HG03025 (cell line): Measurements from ENCODE around the gene DXO.

ENCODE experiments used
- ATAC-seq: cut with Tn5 transposase; IDR thresholded peaks from one replicate; pipeline ENCODE4 v1.9.1; 2021; ENCODE audit warnings: mild to moderate bottlenecking, moderate library complexity; ENCODE audit not compliant: unreplicated experiment, low FRiP score

DXO gene

GRCh38 chr6:31958741-31959739 is 12.9 kb downstream of the DXO start, which contains the start of the genes NELFE and SKIC2:
Gene NELFE, minus strand, starts transcription at chr6:31958971. Its CDS starts 525 bp downstream, at chr6:31958446.
Gene SKIC2, plus strand, starts transcription at chr6:31959175. Its CDS starts 18 bp downstream, at chr6:31959193.
- peak; percentile 89 for ATAC-seq

GRCh38 chr6:31958412-31958740 is 13.6 kb downstream of the DXO start:
- peak; percentile 9 for ATAC-seq

- no peak for ATAC-seq
Observed at GRCh38 chr6:31956796-31957195, 15.1 kb downstream of the DXO start.

- ATAC-seq, result no peak
Observed at GRCh38 chr6:31954511-31954910, 17.4 kb downstream of the DXO start.

- ATAC-seq, result no peak
Observed at GRCh38 chr6:31952890-31953289, 19.0 kb downstream of the DXO start.

- no peak for ATAC-seq
Observed at GRCh38 chr6:31952140-31952805, 19.7 kb downstream of the DXO start.

- no peak for ATAC-seq
Observed at GRCh38 chr6:31949926-31950548, 21.9 kb downstream of the DXO start.

- ATAC-seq, result no peak
Observed at GRCh38 chr6:31948753-31949413, 23.1 kb downstream of the DXO start.

GRCh38 chr6:31948306-31948705 is 23.6 kb downstream of the DXO start:
- no peak for ATAC-seq

- ATAC-seq, result no peak
Observed at GRCh38 chr6:31947864-31948263, 24.1 kb downstream of the DXO start.

GRCh38 chr6:31947070-31947675 is 24.8 kb downstream of the DXO start:
- no peak for ATAC-seq

- no peak for ATAC-seq
Observed at GRCh38 chr6:31946370-31946885, 25.5 kb downstream of the DXO start.

- ATAC-seq, result no peak
Observed at GRCh38 chr6:31945507-31946369, 26.2 kb downstream of the DXO start, which contains the start of gene CFB. Gene CFB, plus strand, starts transcription at chr6:31946095. Its CDS starts 127 bp downstream, at chr6:31946222.

GRCh38 chr6:31945154-31945506 is 26.8 kb downstream of the DXO start:
- no peak for ATAC-seq

- ATAC-seq, result no peak
Observed at GRCh38 chr6:31943742-31944141, 28.2 kb downstream of the DXO start.

- ATAC-seq, result no peak
Observed at GRCh38 chr6:31940256-31940664, 31.7 kb downstream of the DXO start.

GRCh38 chr6:31935823-31936222 is 36.1 kb downstream of the DXO start:
- ATAC-seq, result no peak

GRCh38 chr6:31935021-31935420 is 36.9 kb downstream of the DXO start:
- ATAC-seq, result no peak

- no peak for ATAC-seq
Observed at GRCh38 chr6:31933537-31933936, 38.4 kb downstream of the DXO start.
